B cell (primary cell): ENCODE measurements around the gene TMEM154. TPM values are rescaled to one million over a fixed set of nuclear protein-coding genes. Genes with fewer than 3 reads are reported as not detected.

Source experiments
- ATAC-seq: fragments of 200-7000 bp; cut with Tn5 transposase; one replicate; pipeline ENCODE4 v1.10.0; 2021; ENCODE audit warnings: low read depth, mild to moderate bottlenecking, moderate number of reproducible peaks, moderate library complexity
- CTCF ChIA-PET: fragments of 350-600 bp; sonication (Branson Sonifier 250); formaldehyde crosslinking; loops from one replicate; lab custom pipeline; 2021; ENCODE audit warnings: antibody characterized with exemption, inconsistent platforms; lab: Charles Lee
- POLR2A ChIA-PET: fragments of 350-600 bp; sonication (Branson Sonifier 250); formaldehyde crosslinking; loops from one replicate; lab custom pipeline; 2021; ENCODE audit warnings: antibody characterized with exemption; lab: Charles Lee
- DNase-seq: peaks from one replicate; pipeline ENCODE4 v3.0.0; 2013
- H2AFZ ChIP-seq: 2 replicates; pipeline ENCODE4 v1.6.1; 2012; ENCODE audit warnings: mild to moderate bottlenecking, low read depth, low read length; ENCODE audit not compliant: insufficient read depth, poor library complexity, severe bottlenecking
- H3K27ac ChIP-seq, 2 donors: 1 replicate in 1 of 2; 2 replicates in 1 of 2; pipeline ENCODE4 v1.5.1; 2012 to 2013; ENCODE audit warnings: low read length in 2 of 2, mild to moderate bottlenecking in 2 of 2, moderate library complexity in 1 of 2
- H3K27me3 ChIP-seq, 4 experiments: fragments of 200-600 bp in 1 of 4; sonication (generic) in 1 of 4; replicated peaks in 1 of 4; 1 replicate in 2 of 4; 2 replicates in 2 of 4; pipeline versions ENCODE4 v1.6.1 to v1.7.0; 2013 to 2016; ENCODE audit warnings: low read length in 3 of 4, mild to moderate bottlenecking in 2 of 4, mixed read lengths in 1 of 4, moderate library complexity in 1 of 4; ENCODE audit not compliant: insufficient read depth in 4 of 4, control insufficient read depth in 3 of 4; ENCODE audit errors: control extremely low read depth in 1 of 4
- H3K36me3 ChIP-seq, 2 experiments: replicated peaks in 1 of 2; 1 replicate in 1 of 2; 2 replicates in 1 of 2; pipeline versions ENCODE4 v1.6.1 to v1.7.1; 2013; ENCODE audit warnings: low read length in 1 of 2; ENCODE audit not compliant: insufficient read depth in 2 of 2, control insufficient read depth in 1 of 2; ENCODE audit errors: control extremely low read depth in 1 of 2, extremely low read depth in 1 of 2
- H3K4me1 ChIP-seq, 2 donors: fragments of 200-600 bp in 1 of 2; sonication (generic) in 1 of 2; 1 replicate in 1 of 2; 2 replicates in 1 of 2; pipeline versions ENCODE4 v1.5.1 to v1.6.1; 2013 to 2017; ENCODE audit warnings: low read length in 2 of 2; ENCODE audit not compliant: control insufficient read depth in 2 of 2, insufficient read depth in 2 of 2
- H3K4me2 ChIP-seq: replicated peaks from 2 replicates; pipeline ENCODE3; 2012; ENCODE audit warnings: mild to moderate bottlenecking, low read depth, low read length; ENCODE audit not compliant: poor library complexity, severe bottlenecking
- H3K4me3 ChIP-seq, 5 experiments: fragments of 200-600 bp in 1 of 5; sonication (generic) in 1 of 5; 1 replicate in 3 of 5; 2 replicates in 2 of 5; pipeline versions ENCODE4 v1.5.1 to v1.7.0; 2011 to 2016; ENCODE audit warnings: low read length in 4 of 5, mild to moderate bottlenecking in 4 of 5, low read depth in 2 of 5, control low read depth in 1 of 5, moderate library complexity in 1 of 5; ENCODE audit not compliant: insufficient read depth in 1 of 5; ENCODE audit errors: control extremely low read depth in 1 of 5, extremely low read depth in 1 of 5
- H3K79me2 ChIP-seq: fragments of 200-600 bp; sonication (generic); one replicate; pipeline ENCODE4 v1.6.0; 2016; ENCODE audit warnings: low read length; ENCODE audit not compliant: control insufficient read depth, insufficient read depth
- H3K9ac ChIP-seq: fragments of 200-600 bp; sonication (generic); 2 replicates; pipeline ENCODE4 v1.6.1; 2017; ENCODE audit warnings: mild to moderate bottlenecking, low read length, moderate library complexity
- H3K9me3 ChIP-seq, 3 donors: one replicate each; pipeline versions ENCODE4 v1.6.1 to v1.7.1; 2013; ENCODE audit warnings: low read length in 2 of 3; ENCODE audit not compliant: control insufficient read depth in 2 of 3, insufficient read depth in 1 of 3; ENCODE audit errors: control extremely low read depth in 1 of 3
- H4K20me1 ChIP-seq: 2 replicates; pipeline ENCODE4 v1.6.0; 2012; ENCODE audit warnings: mild to moderate bottlenecking, low read length; ENCODE audit not compliant: insufficient read depth, control insufficient read depth, poor library complexity, severe bottlenecking
- H3K27ac Mint-ChIP-seq: one replicate; pipeline ENCODE4 v1.8.0; 2021; ENCODE audit warnings: mixed read lengths
- H3K27me3 Mint-ChIP-seq: one replicate; pipeline ENCODE4 v1.8.0; 2021; ENCODE audit warnings: mixed read lengths
- H3K4me1 Mint-ChIP-seq: one replicate; pipeline ENCODE4 v1.8.0; 2021; ENCODE audit warnings: mixed read lengths
- H3K4me3 Mint-ChIP-seq: one replicate; pipeline ENCODE4 v1.8.0; 2021; ENCODE audit warnings: mixed read lengths
- H3K9me3 Mint-ChIP-seq: one replicate; pipeline ENCODE4 v1.8.0; 2022; ENCODE audit warnings: mixed read lengths; ENCODE audit not compliant: insufficient read depth
- CTCF ChIP-seq: fragments of 200-600 bp; IDR thresholded peaks from one replicate; pipeline ENCODE4 v1.8.0; 2022; ENCODE audit warnings: antibody characterized with exemption, mild to moderate bottlenecking
- EZH2 ChIP-seq: IDR thresholded peaks from 2 replicates; pipeline ENCODE4 v1.6.1; 2012; ENCODE audit warnings: borderline replicate concordance, low read depth, mild to moderate bottlenecking, moderate library complexity, low read length; ENCODE audit not compliant: insufficient read depth, poor library complexity, severe bottlenecking
- WGBS: methylation state at CpG from one replicate; pipeline ENCODE4 v1.1.5; 2013; ENCODE audit warnings: missing lambda C conversion rate; ENCODE audit not compliant: insufficient coverage; 5-methylcytosine and 5-hydroxymethylcytosine counted together
- intact Hi-C: fragments of 100-400 bp; cut with micrococcal nuclease; formaldehyde crosslinking; loops from one replicate; pipeline ENCODE4 v1.10.0; 2022
- polyA plus RNA-seq: library from polyadenylated mRNA; depleted of rRNA; stranded (reverse); fragments of >200 nt; gene quantifications from 2 replicates; pipeline ENCODE4 v1.2.3, GENCODE V29; 2012
- total RNA-seq, 2 donors: library from RNA; stranded (reverse); fragments of 120-200 nt in 1 of 2; gene quantifications; 1 replicate in 1 of 2; 2 replicates in 1 of 2; pipeline versions ENCODE4 v1.2.3 to v1.2.4, GENCODE V29; 2013 to 2022

The TMEM154 gene
- total and polyA plus RNA-seq, 2 donors (not counting 1 experiment from before 2014, with no cell fraction given), result 20.1 to 99.1 TPM

GRCh38 chr4:152594978-152595925, 84.5 kb downstream of the TMEM154 start:
- 76% methylated on average over 3 of the region's 11 CpGs for WGBS
- no peak overlapping the region for H3K9ac ChIP-seq
- TF ChIP-seq CTCF (no peak), EZH2 (no peak)
- H3K9me3 ChIP-seq, result no peaks in the 10 kb centered on the region
- intact Hi-C loops, result no loop called here
- H3K4me2 ChIP-seq, result peak overlapping the region; percentile 18
- Mint-ChIP-seq H3K27me3 (peaks cover 15% of the 10 kb centered on the region), H3K4me3 (no peak overlapping the region), H3K4me1 (peaks cover 15% of the 10 kb centered on the region), H3K9me3 (no peaks in the 10 kb centered on the region), H3K27ac (no peak overlapping the region)
- no peaks in the 10 kb centered on the region for H3K79me2 ChIP-seq
- DNase-seq (peak; percentile 17), ATAC-seq (peak; percentile 60)
- no peaks in the 10 kb centered on the region for H3K36me3 ChIP-seq
- H3K4me1 ChIP-seq, result peaks cover 7 to 9% of the 10 kb centered on the region in 2 donors
- H3K27me3 ChIP-seq, result no peaks in the 10 kb centered on the region
- H2AFZ ChIP-seq, result no peak overlapping the region
- CTCF ChIA-PET, result interaction anchor here (0.6 to 1.2 kb wide), 3 partner anchors 46 to 96 kb away, joined by 3 to 5 read pairs (median 5); no protein-coding TSS in a partner anchor
- no peak overlapping the region for H3K4me3 ChIP-seq
- no peaks in the 10 kb centered on the region for H4K20me1 ChIP-seq
- no peak overlapping the region for H3K27ac ChIP-seq
- POLR2A ChIA-PET, result interaction anchor here (0.6 kb wide), 1 partner anchor 64 kb away, joined by 3 read pairs; no protein-coding TSS in a partner anchor

- Histone ChIP-seq H3K9me3 (no peaks in the 10 kb centered on the region), H3K27ac (no peak overlapping the region), H3K4me3 (no peak overlapping the region), H3K4me1 (peaks cover 7 to 9% of the 10 kb centered on the region in 2 donors), H3K36me3 (no peaks in the 10 kb centered on the region), H3K79me2 (no peaks in the 10 kb centered on the region), H3K9ac (no peak overlapping the region), H4K20me1 (no peaks in the 10 kb centered on the region), H3K4me2 (no peak overlapping the region), H3K27me3 (no peaks in the 10 kb centered on the region), H2AFZ (no peak overlapping the region)
- H3K27me3 Mint-ChIP-seq, result peaks cover 17% of the 10 kb centered on the region
- no peak overlapping the region for H3K4me3 Mint-ChIP-seq
- no CpG with 5 or more reads among the region's 2 CpGs for WGBS
- no peak for DNase-seq
- H3K27ac Mint-ChIP-seq, result no peak overlapping the region
- ChIA-PET CTCF (no interaction called here), POLR2A (no interaction called here)
- no peak for ATAC-seq
- H3K9me3 Mint-ChIP-seq, result no peaks in the 10 kb centered on the region
- TF ChIP-seq CTCF (no peak), EZH2 (no peak)
- H3K4me1 Mint-ChIP-seq, result peaks cover 14% of the 10 kb centered on the region
- intact Hi-C loops, result no loop called here
These were observed 85.7 kb downstream of the TMEM154 start for GRCh38 chr4:152594057-152594456.
